OCI-LY7 (cell line): ENCODE results near the gene MIER2. TPM values are rescaled to one million over a fixed set of nuclear protein-coding genes. Genes with fewer than 3 reads are reported as not detected.

Experiments used
- BruUV-seq: library from RNA; stranded (reverse); fragments of 400-500 nt; replicated peaks from 2 replicates; lab custom pipeline; 2021; lab: Mats Ljungman, UMichigan
- CTCF ChIA-PET: fragments of 300-600 bp; sonication (Branson Sonifier 250); formaldehyde crosslinking; loops from one replicate; lab custom pipeline; 2022; ENCODE audit warnings: antibody characterized with exemption; ENCODE audit not compliant: unreplicated experiment; lab: Charles Lee
- POLR2A ChIA-PET: fragments of 300-600 bp; sonication (Branson Sonifier 250); formaldehyde crosslinking; loops from one replicate; lab custom pipeline; 2022; ENCODE audit warnings: antibody characterized with exemption; lab: Charles Lee
- DNase-seq: peaks from one replicate; pipeline ENCODE4 v3.0.0-alpha.2; 2015; ENCODE audit warnings: low spot score
- H2AFZ ChIP-seq: fragments of 200-600 bp; sonication (generic), shearing (Covaris generic); 2 replicates; pipeline ENCODE4 v1.6.1; 2014; ENCODE audit warnings: mild to moderate bottlenecking, antibody characterized with exemption, low read length, moderate library complexity
- H3K27ac ChIP-seq: fragments of 200-600 bp; sonication (generic); 2 replicates; pipeline ENCODE4 v1.5.1; 2014; ENCODE audit warnings: mixed run types, low read depth, mild to moderate bottlenecking, moderate library complexity, low read length, inconsistent platforms; ENCODE audit not compliant: poor library complexity, severe bottlenecking
- H3K36me3 ChIP-seq: fragments of 200-600 bp; sonication (generic); 2 replicates; pipeline ENCODE4 v1.6.1; 2014; ENCODE audit warnings: mild to moderate bottlenecking, antibody characterized with exemption, low read length, moderate library complexity, mixed read lengths; ENCODE audit not compliant: insufficient read depth
- H3K4me1 ChIP-seq: fragments of 200-600 bp; sonication (generic); 2 replicates; pipeline ENCODE4 v1.5.1; 2014; ENCODE audit warnings: mild to moderate bottlenecking, low read length; ENCODE audit not compliant: insufficient read depth, poor library complexity, severe bottlenecking
- H3K4me2 ChIP-seq: fragments of 200-600 bp; sonication (generic); 2 replicates; pipeline ENCODE4 v1.6.1; 2014; ENCODE audit warnings: mild to moderate bottlenecking, low read length
- H3K4me3 ChIP-seq: fragments of 200-600 bp; sonication (generic); 2 replicates; pipeline ENCODE4 v1.5.1; 2014; ENCODE audit warnings: mild to moderate bottlenecking, low read depth, low read length; ENCODE audit not compliant: poor library complexity, severe bottlenecking
- H3K79me2 ChIP-seq: fragments of 200-600 bp; sonication (generic); 2 replicates; pipeline ENCODE4 v1.6.1; 2016; ENCODE audit warnings: low read depth, mild to moderate bottlenecking, low read length, moderate library complexity, mixed read lengths; ENCODE audit not compliant: insufficient read depth
- H3K9me2 ChIP-seq: fragments of 200-600 bp; sonication (generic); 2 replicates; pipeline ENCODE4 v1.6.1; 2016; ENCODE audit warnings: mild to moderate bottlenecking, low read length, mixed read lengths; ENCODE audit not compliant: insufficient read depth
- H3K9me3 ChIP-seq: fragments of 200-600 bp; sonication (generic); 2 replicates; pipeline ENCODE4 v1.6.1; 2014; ENCODE audit warnings: mild to moderate bottlenecking, mixed run types, low read length, mixed read lengths
- H4K20me1 ChIP-seq: fragments of 200-600 bp; sonication (generic); 2 replicates; pipeline ENCODE4 v1.6.1; 2014; ENCODE audit warnings: mild to moderate bottlenecking, antibody characterized with exemption, low read length, moderate library complexity, mixed read lengths; ENCODE audit not compliant: insufficient read depth
- CTCF ChIP-seq: fragments of 200-600 bp; sonication (generic); conservative IDR thresholded peaks from 2 replicates; pipeline ENCODE4 v1.5.1; 2014; ENCODE audit warnings: mild to moderate bottlenecking, antibody characterized with exemption, low read length, moderate library complexity, mixed read lengths
- EZH2phosphoT487 ChIP-seq: fragments of 200-600 bp; sonication (generic); IDR thresholded peaks from 2 replicates; pipeline ENCODE4 v1.6.1; 2018; ENCODE audit warnings: low read depth, borderline replicate concordance, mild to moderate bottlenecking, mixed run types, antibody characterized with exemption, low read length, moderate library complexity, mixed read lengths
- intact Hi-C: fragments of 100-400 bp; cut with micrococcal nuclease; formaldehyde crosslinking; loops from one replicate; pipeline ENCODE4 v1.10.0; 2022; ENCODE audit not compliant: unreplicated experiment
- total RNA-seq, 2 experiments: library from RNA; depleted of rRNA in 1 of 2; stranded (reverse); fragments of >200 nt in 1 of 2; shearing (Covaris generic) in 1 of 2; gene quantifications; 2 replicates each; pipeline ENCODE4 v1.2.3, GENCODE V29; 2014 to 2022

The MIER2 gene
- total RNA-seq, 2 experiments from 2014 or later, result 29.1 to 30.2 TPM

- DNase-seq, result no peak
- CTCF ChIA-PET, result no interaction called here
- intact Hi-C loops, result no loop called here
- Histone ChIP-seq H3K79me2 (peaks cover 76% of the 10 kb centered on the region), H3K9me3 (peaks cover 12% of the 10 kb centered on the region), H3K4me2 (no peak overlapping the region), H4K20me1 (peaks cover 15% of the 10 kb centered on the region; the same call in 1 of the 2 replicates), H3K27ac (no peak overlapping the region), H3K36me3 (peaks cover 80% of the 10 kb centered on the region), H2AFZ (no peak overlapping the region), H3K4me1 (peaks cover 30% of the 10 kb centered on the region), H3K4me3 (no peak overlapping the region), H3K9me2 (no peaks in the 10 kb centered on the region)
- POLR2A ChIA-PET, result no interaction called here
- no TSS peak for BruUV-seq
- TF ChIP-seq EZH2phosphoT487 (no peak), CTCF (no peak)
These were observed 5.2 kb downstream of the MIER2 start for GRCh38 chr19:339262-339887.

GRCh38 chr19:338421-338820 is 6.2 kb downstream of the MIER2 start:
- peaks cover 25% of the 10 kb centered on the region for H3K4me1 ChIP-seq
- DNase-seq, result no peak
- H3K4me2 ChIP-seq, result no peak overlapping the region
- no peak overlapping the region for H3K27ac ChIP-seq
- TF ChIP-seq EZH2phosphoT487 (no peak), CTCF (no peak)
- no peaks in the 10 kb centered on the region for H3K9me2 ChIP-seq
- peaks cover 12% of the 10 kb centered on the region for H3K9me3 ChIP-seq
- peaks cover 9% of the 10 kb centered on the region; the same call in 1 of the 2 replicates for H4K20me1 ChIP-seq
- BruUV-seq, result no TSS peak
- H3K4me3 ChIP-seq, result no peak overlapping the region
- no peak overlapping the region for H2AFZ ChIP-seq
- ChIA-PET CTCF (no interaction called here), POLR2A (no interaction called here)
- intact Hi-C loops, result no loop called here
- H3K36me3 ChIP-seq, result peaks cover 86% of the 10 kb centered on the region
- H3K79me2 ChIP-seq, result peaks cover 69% of the 10 kb centered on the region

GRCh38 chr19:336067-336614 is 8.5 kb downstream of the MIER2 start:
- DNase-seq, result no peak
- CTCF ChIA-PET, result no interaction called here
- Histone ChIP-seq H3K9me3 (peaks cover 12% of the 10 kb centered on the region), H2AFZ (no peak overlapping the region), H3K4me1 (peaks cover 3% of the 10 kb centered on the region), H3K36me3 (peaks cover 75% of the 10 kb centered on the region), H3K27ac (no peak overlapping the region), H3K4me3 (no peak overlapping the region), H3K9me2 (no peaks in the 10 kb centered on the region), H3K4me2 (no peak overlapping the region), H4K20me1 (no peaks in the 10 kb centered on the region), H3K79me2 (peaks cover 46% of the 10 kb centered on the region)
- intact Hi-C loops, result no loop called here
- no TSS peak for BruUV-seq
- no peak for TF ChIP-seq EZH2phosphoT487
- no peak for TF ChIP-seq CTCF
- POLR2A ChIA-PET, result no interaction called here
